ENCODE results near the gene MAD2L1. TPM values are rescaled to one million over a fixed set of nuclear protein-coding genes. Genes with fewer than 3 reads are reported as not detected.

MAD2L1 gene
- total RNA-seq, 3 donors from 2014 or later (not counting 1 experiment from before 2014, with no cell fraction given): 1.5 to 4.1 (median 2.6) TPM

DNA sequence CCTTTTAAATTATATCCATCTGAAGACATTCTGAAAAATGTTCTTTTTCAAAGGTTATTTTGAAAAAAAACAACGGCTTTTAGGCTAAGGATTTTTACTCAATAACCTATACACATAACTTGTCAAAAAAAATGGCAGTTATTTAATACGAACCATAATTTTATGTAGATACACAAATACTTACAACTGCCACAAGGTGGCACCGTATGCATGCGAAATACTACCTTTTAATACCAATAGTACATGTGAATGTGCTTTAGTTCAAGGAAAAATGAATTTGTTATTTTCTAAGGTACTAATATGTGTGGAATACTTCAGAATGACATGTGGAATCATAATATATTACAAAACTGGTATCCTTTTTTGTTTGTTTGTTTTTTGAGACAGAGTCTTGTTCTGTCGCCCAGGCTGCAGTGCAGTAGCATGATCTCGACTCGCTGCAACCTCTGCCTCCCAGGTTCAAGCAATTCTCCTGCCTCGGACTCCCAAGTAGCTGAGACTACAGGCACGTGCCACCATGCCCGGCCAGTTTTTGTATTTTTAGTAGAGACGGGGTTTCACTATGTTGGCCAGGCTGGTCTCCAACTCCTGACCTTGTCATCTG is 4.6 kb upstream of the MAD2L1 start:
- Histone ChIP-seq H3K36me3 (ENCODE audit: control insufficient read depth, insufficient read depth, low read length) (no peaks in the 10 kb centered on the region), H3K4me3 (ENCODE audit: low read length) (no peak overlapping the region), H3K9me3 (ENCODE audit: control insufficient read depth, insufficient read depth, low read length) (no peaks in the 10 kb centered on the region), H3K4me1 (ENCODE audit: control insufficient read depth, insufficient read depth, low read length) (peaks cover 8% of the 10 kb centered on the region), H3K27me3 (ENCODE audit: control insufficient read depth, insufficient read depth, low read length) (no peaks in the 10 kb centered on the region), H3K27ac (ENCODE audit: low read length) (no peak overlapping the region)
- H3K4me3 Mint-ChIP-seq: no peak overlapping the region
- H3K27ac Mint-ChIP-seq: no peak overlapping the region
- intact Hi-C loops (cut with micrococcal nuclease): loop anchor here (2.0 to 10.0 kb wide), 3 partner anchors 86 to 1236 kb away; no protein-coding TSS in a partner anchor
- TF ChIP-seq, protein P1, sequence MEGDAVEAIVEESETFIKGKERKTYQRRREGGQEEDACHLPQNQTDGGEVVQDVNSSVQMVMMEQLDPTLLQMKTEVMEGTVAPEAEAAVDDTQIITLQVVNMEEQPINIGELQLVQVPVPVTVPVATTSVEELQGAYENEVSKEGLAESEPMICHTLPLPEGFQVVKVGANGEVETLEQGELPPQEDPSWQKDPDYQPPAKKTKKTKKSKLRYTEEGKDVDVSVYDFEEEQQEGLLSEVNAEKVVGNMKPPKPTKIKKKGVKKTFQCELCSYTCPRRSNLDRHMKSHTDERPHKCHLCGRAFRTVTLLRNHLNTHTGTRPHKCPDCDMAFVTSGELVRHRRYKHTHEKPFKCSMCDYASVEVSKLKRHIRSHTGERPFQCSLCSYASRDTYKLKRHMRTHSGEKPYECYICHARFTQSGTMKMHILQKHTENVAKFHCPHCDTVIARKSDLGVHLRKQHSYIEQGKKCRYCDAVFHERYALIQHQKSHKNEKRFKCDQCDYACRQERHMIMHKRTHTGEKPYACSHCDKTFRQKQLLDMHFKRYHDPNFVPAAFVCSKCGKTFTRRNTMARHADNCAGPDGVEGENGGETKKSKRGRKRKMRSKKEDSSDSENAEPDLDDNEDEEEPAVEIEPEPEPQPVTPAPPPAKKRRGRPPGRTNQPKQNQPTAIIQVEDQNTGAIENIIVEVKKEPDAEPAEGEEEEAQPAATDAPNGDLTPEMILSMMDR (IDR thresholded peaks at IDR 0.05): peak; percentile 73
- H3K36me3 Mint-ChIP-seq: no peaks in the 10 kb centered on the region
- peaks cover 20% of the 10 kb centered on the region in 2 donors for H3K4me1 Mint-ChIP-seq
- DNase-seq (peak; percentile 29 to 86), ATAC-seq (no peak)
- 74% methylated on average over 8 of the region's 11 CpGs for WGBS (ENCODE audit: insufficient coverage)
- no peaks in the 10 kb centered on the region for H3K27me3 Mint-ChIP-seq (ENCODE audit: low read depth in 2 of 2)
- H3K9me3 Mint-ChIP-seq: no peaks in the 10 kb centered on the region

- Histone ChIP-seq H3K4me1 (ENCODE audit: control insufficient read depth, insufficient read depth, low read length) (peaks cover 12% of the 10 kb centered on the region), H3K27me3 (ENCODE audit: control insufficient read depth, insufficient read depth, low read length) (no peaks in the 10 kb centered on the region), H3K9me3 (ENCODE audit: control insufficient read depth, insufficient read depth, low read length) (no peaks in the 10 kb centered on the region), H3K36me3 (ENCODE audit: control insufficient read depth, insufficient read depth, low read length) (no peaks in the 10 kb centered on the region), H3K4me3 (ENCODE audit: low read length) (no peak overlapping the region), H3K27ac (ENCODE audit: low read length) (no peak overlapping the region)
- no peaks in the 10 kb centered on the region for H3K36me3 Mint-ChIP-seq
- H3K4me1 Mint-ChIP-seq: peaks cover 23 to 24% of the 10 kb centered on the region in 2 donors
- WGBS (ENCODE audit: insufficient coverage): 100% methylated on average over 2 of the region's 2 CpGs
- no peak overlapping the region for H3K4me3 Mint-ChIP-seq
- H3K9me3 Mint-ChIP-seq: no peaks in the 10 kb centered on the region
- DNase-seq: no peak
- no peaks in the 10 kb centered on the region for H3K27me3 Mint-ChIP-seq (ENCODE audit: low read depth in 2 of 2)
- ATAC-seq: no peak
- intact Hi-C loops (cut with micrococcal nuclease): loop anchor here (2.0 to 10.0 kb wide), 3 partner anchors 87 to 1237 kb away; no protein-coding TSS in a partner anchor
- TF ChIP-seq, protein P1 (IDR thresholded peaks at IDR 0.05): no peak
- H3K27ac Mint-ChIP-seq: no peak overlapping the region
Observed at GRCh38 chr4:120070196-120070595, 3.5 kb upstream of the MAD2L1 start.

DNA sequence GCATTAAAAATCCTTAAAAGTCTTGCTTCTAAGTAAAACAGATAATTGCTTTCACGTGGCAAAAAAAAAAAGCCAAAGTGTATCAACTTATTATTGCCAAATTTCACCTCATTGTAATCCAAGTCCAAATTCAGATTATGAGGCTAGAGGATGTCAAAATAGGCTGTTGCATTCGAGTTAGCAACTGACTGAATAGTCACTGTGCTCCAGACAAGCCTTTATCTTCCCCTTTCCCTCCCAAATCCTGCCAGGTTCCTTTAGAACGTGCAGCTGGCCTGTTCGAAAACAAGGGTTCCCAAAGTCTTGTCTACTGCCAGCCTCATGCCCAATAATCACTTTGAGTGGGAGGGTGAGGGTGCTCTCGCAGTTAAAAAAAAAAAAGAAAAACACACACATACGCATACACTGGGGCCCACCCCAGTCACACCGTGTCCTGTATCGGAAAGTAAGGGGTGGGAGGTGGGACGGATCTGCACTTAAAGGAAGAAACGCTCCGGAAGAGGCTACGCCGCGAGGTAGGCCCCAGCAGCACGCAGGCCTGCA is 603 bp downstream of the MAD2L1 start:
- Mint-ChIP-seq H3K27me3 (ENCODE audit: low read depth in 2 of 2) (no peaks in the 10 kb centered on the region), H3K27ac (peak overlapping the region; percentile 97), H3K36me3 (no peaks in the 10 kb centered on the region), H3K4me3 (peak overlapping the region; percentile 96), H3K9me3 (no peaks in the 10 kb centered on the region), H3K4me1 (peaks cover 23 to 24% of the 10 kb centered on the region in 2 donors)
- TF ChIP-seq, protein P1 (IDR thresholded peaks at IDR 0.05): no peak
- Histone ChIP-seq H3K9me3 (ENCODE audit: control insufficient read depth, insufficient read depth, low read length) (no peaks in the 10 kb centered on the region), H3K36me3 (ENCODE audit: control insufficient read depth, insufficient read depth, low read length) (no peaks in the 10 kb centered on the region), H3K27ac (ENCODE audit: low read length) (peak overlapping the region; percentile 88), H3K4me3 (ENCODE audit: low read length) (peak overlapping the region; percentile 79), H3K27me3 (ENCODE audit: control insufficient read depth, insufficient read depth, low read length) (no peaks in the 10 kb centered on the region), H3K4me1 (ENCODE audit: control insufficient read depth, insufficient read depth, low read length) (peaks cover 12% of the 10 kb centered on the region)
- intact Hi-C loops (cut with micrococcal nuclease): no loop called here
- ATAC-seq (no peak), DNase-seq (peak in 1 of 2 donors; percentile 67)
- WGBS (ENCODE audit: insufficient coverage): 1% methylated on average over 13 of the region's 15 CpGs
